Mesothelial cell of epicardium (in vitro differentiated cells): ENCODE measurements around the gene POC1B. TPM values are rescaled to one million over a fixed set of nuclear protein-coding genes. Genes with fewer than 3 reads are reported as not detected.

Experiments
- DNase-seq, 2 experiments: peaks; one replicate each; pipeline ENCODE4 v3.0.0; 2021; ENCODE audit warnings: low spot score in 2 of 2; ENCODE audit not compliant: unreplicated experiment in 2 of 2
- H3K27ac Mint-ChIP-seq: 2 replicates; pipeline ENCODE4 v1.8.0; 2021; ENCODE audit warnings: mixed read lengths
- H3K27me3 Mint-ChIP-seq: 2 replicates; pipeline ENCODE4 v1.8.0; 2021; ENCODE audit warnings: low read depth, mixed read lengths
- H3K36me3 Mint-ChIP-seq: 2 replicates; pipeline ENCODE4 v1.8.0; 2021; ENCODE audit warnings: mixed read lengths
- H3K4me1 Mint-ChIP-seq: 2 replicates; pipeline ENCODE4 v1.8.0; 2021; ENCODE audit warnings: mixed read lengths
- H3K4me3 Mint-ChIP-seq: 2 replicates; pipeline ENCODE4 v1.8.0; 2021; ENCODE audit warnings: mild to moderate bottlenecking, moderate library complexity, mixed read lengths
- H3K9me3 Mint-ChIP-seq: 2 replicates; pipeline ENCODE4 v1.8.0; 2021; ENCODE audit warnings: mixed read lengths
- CTCF ChIP-seq: fragments of 200-600 bp; sonication (generic); IDR thresholded peaks from one replicate; pipeline ENCODE4 v1.5.0; 2021; ENCODE audit warnings: antibody characterized with exemption; ENCODE audit not compliant: unreplicated experiment
- total RNA-seq: library from RNA; stranded (reverse); gene quantifications from 3 replicates; pipeline ENCODE4 v1.2.1, GENCODE V29; 2021

Gene POC1B
- total RNA-seq, 1 donor from 2014 or later: 12.1 TPM

GRCh38 chr12:89384050-89384758 lies 141.6 kb downstream of the POC1B start:
- H3K36me3 Mint-ChIP-seq: no peaks in the 10 kb centered on the region
- peaks cover 46% of the 10 kb centered on the region for H3K4me1 Mint-ChIP-seq
- no peak overlapping the region for H3K4me3 Mint-ChIP-seq
- peak overlapping the region; percentile 88 for H3K27ac Mint-ChIP-seq
- no peak for TF ChIP-seq CTCF
- H3K27me3 Mint-ChIP-seq: no peaks in the 10 kb centered on the region
- no peaks in the 10 kb centered on the region for H3K9me3 Mint-ChIP-seq
- peak in 1 of 2 experiments; percentile 45 for DNase-seq

GRCh38 chr12:89383235-89384049 lies 142.4 kb downstream of the POC1B start:
- no peaks in the 10 kb centered on the region for H3K36me3 Mint-ChIP-seq
- no peak overlapping the region for H3K4me3 Mint-ChIP-seq
- H3K9me3 Mint-ChIP-seq: no peaks in the 10 kb centered on the region
- peak overlapping the region; percentile 88 for H3K27ac Mint-ChIP-seq
- peaks cover 45% of the 10 kb centered on the region for H3K4me1 Mint-ChIP-seq
- no peak for DNase-seq
- H3K27me3 Mint-ChIP-seq: no peaks in the 10 kb centered on the region
- no peak for TF ChIP-seq CTCF

- TF ChIP-seq CTCF: no peak
- Mint-ChIP-seq H3K4me3 (no peak overlapping the region), H3K27me3 (no peaks in the 10 kb centered on the region), H3K4me1 (peaks cover 45% of the 10 kb centered on the region), H3K36me3 (no peaks in the 10 kb centered on the region), H3K9me3 (no peaks in the 10 kb centered on the region), H3K27ac (no peak overlapping the region)
- DNase-seq: no peak
These were observed 143.5 kb downstream of the POC1B start for GRCh38 chr12:89382328-89382727.

- H3K4me3 Mint-ChIP-seq: no peak overlapping the region
- H3K4me1 Mint-ChIP-seq: peaks cover 29% of the 10 kb centered on the region
- peaks cover 4% of the 10 kb centered on the region for H3K9me3 Mint-ChIP-seq
- DNase-seq: no peak
- peaks cover 2% of the 10 kb centered on the region for H3K36me3 Mint-ChIP-seq
- H3K27me3 Mint-ChIP-seq: no peaks in the 10 kb centered on the region
- H3K27ac Mint-ChIP-seq: no peak overlapping the region
- no peak for TF ChIP-seq CTCF
These were observed 145.9 kb downstream of the POC1B start for GRCh38 chr12:89379839-89380467.

GRCh38 chr12:89379148-89379838 lies 146.6 kb downstream of the POC1B start:
- peaks cover 4% of the 10 kb centered on the region for H3K9me3 Mint-ChIP-seq
- H3K4me3 Mint-ChIP-seq: no peak overlapping the region
- no peak for DNase-seq
- H3K27me3 Mint-ChIP-seq: no peaks in the 10 kb centered on the region
- peaks cover 2% of the 10 kb centered on the region for H3K36me3 Mint-ChIP-seq
- H3K4me1 Mint-ChIP-seq: peaks cover 24% of the 10 kb centered on the region
- H3K27ac Mint-ChIP-seq: no peak overlapping the region
- no peak for TF ChIP-seq CTCF
